GM12874 (cell line): ENCODE data around the gene LDLRAD4.

Experiments used
- TF ChIP-seq, protein P1 (sequence below): IDR thresholded peaks from 2 replicates; pipeline ENCODE4 v1.5.1; 2011; ENCODE audit warnings: low read depth, mild to moderate bottlenecking, control low read depth, low read length, moderate library complexity; ENCODE audit not compliant: insufficient read depth

LDLRAD4 gene

GRCh38 chr18:13514558-13514957 is 296.0 kb downstream of the LDLRAD4 start:
- TF ChIP-seq, protein P1, sequence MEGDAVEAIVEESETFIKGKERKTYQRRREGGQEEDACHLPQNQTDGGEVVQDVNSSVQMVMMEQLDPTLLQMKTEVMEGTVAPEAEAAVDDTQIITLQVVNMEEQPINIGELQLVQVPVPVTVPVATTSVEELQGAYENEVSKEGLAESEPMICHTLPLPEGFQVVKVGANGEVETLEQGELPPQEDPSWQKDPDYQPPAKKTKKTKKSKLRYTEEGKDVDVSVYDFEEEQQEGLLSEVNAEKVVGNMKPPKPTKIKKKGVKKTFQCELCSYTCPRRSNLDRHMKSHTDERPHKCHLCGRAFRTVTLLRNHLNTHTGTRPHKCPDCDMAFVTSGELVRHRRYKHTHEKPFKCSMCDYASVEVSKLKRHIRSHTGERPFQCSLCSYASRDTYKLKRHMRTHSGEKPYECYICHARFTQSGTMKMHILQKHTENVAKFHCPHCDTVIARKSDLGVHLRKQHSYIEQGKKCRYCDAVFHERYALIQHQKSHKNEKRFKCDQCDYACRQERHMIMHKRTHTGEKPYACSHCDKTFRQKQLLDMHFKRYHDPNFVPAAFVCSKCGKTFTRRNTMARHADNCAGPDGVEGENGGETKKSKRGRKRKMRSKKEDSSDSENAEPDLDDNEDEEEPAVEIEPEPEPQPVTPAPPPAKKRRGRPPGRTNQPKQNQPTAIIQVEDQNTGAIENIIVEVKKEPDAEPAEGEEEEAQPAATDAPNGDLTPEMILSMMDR = no peak

GRCh38 chr18:13516855-13517254 is 298.3 kb downstream of the LDLRAD4 start:
- TF ChIP-seq, protein P1 = no peak

GRCh38 chr18:13517369-13517768 is 298.8 kb downstream of the LDLRAD4 start:
- TF ChIP-seq, protein P1 = no peak

DNA sequence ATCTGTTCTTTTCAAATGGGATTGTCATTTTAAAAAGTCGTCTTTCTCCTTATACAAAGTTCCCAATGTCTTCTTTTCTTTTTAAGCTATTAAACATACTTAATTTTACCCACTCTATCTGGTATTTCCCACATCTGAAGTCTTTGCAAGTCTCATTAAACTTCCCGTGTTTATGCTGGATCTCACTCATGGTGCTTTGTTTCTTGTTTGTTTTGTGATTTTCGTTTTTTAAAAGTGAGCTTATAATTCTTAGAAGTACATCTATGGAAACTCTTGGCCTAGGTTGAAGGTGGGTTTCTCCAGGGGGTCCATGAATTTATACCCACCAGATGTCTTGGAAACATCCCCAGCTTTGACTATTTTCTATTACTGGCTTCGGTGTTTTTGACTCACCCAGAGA is 299.8 kb downstream of the LDLRAD4 start:
- TF ChIP-seq, protein P1 = no peak

DNA sequence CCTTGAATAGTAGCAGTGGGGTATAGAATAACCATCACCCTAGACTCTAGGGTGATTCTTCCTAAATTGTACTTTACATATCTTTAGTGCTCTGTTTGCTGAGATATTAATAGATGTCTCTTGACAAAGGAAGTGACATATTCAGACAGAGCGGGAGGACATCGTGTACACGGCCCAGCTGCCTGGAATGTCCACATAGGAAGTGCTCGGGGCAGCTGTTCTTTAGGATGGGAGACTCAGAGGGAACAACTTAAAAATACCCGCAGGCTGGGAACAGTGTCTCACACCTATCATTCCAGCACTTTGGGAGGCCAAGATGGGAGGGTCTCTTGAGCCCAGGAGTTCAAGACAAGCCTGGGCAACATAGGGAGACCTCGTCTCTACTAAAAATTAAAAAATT is 301.7 kb downstream of the LDLRAD4 start:
- TF ChIP-seq, protein P1 = no peak

- TF ChIP-seq, protein P1 = no peak
Observed at GRCh38 chr18:13520741-13521140, 302.2 kb downstream of the LDLRAD4 start.

DNA sequence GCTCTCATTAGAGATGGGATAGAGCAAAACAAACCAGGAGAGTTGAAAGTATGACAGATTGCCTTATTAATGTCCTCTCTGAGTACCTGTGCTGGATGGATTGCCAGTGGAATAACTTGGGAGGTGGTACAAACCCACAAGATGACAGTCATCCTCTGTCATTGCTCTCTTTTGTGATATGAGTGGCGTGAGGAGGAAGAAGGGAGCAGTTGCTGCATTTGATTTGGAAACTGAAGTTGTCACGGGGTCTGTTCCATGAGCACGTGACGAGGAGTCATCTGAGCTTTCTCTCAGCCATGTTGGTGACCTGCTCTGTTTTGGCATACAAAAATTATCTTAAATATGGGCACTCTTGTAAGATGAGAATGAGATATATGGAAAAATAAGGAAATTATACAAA is 302.9 kb downstream of the LDLRAD4 start:
- TF ChIP-seq, protein P1 = no peak

GRCh38 chr18:13522256-13522655 is 303.7 kb downstream of the LDLRAD4 start:
- TF ChIP-seq, protein P1 = no peak
